Endothelial cell (in vitro differentiated cells): ENCODE measurements around the gene PRKCH. TPM values are rescaled to one million over a fixed set of nuclear protein-coding genes. Genes with fewer than 3 reads are reported as not detected.
A peak's percentile ranks its signal among the peaks of the same experiment; 100 is the strongest.

ENCODE experiments used
- DNase-seq: peaks from one replicate; pipeline ENCODE4 v3.0.0; 2021; ENCODE audit warnings: low spot score
- H3K27ac Mint-ChIP-seq: one replicate; pipeline ENCODE4 v1.8.0; 2021; ENCODE audit warnings: mixed read lengths, inconsistent platforms; ENCODE audit not compliant: unreplicated experiment
- H3K27me3 Mint-ChIP-seq: one replicate; pipeline ENCODE4 v1.8.0; 2021; ENCODE audit warnings: mild to moderate bottlenecking, moderate library complexity, mixed read lengths, inconsistent platforms; ENCODE audit not compliant: unreplicated experiment
- H3K36me3 Mint-ChIP-seq: one replicate; pipeline ENCODE4 v1.8.0; 2021; ENCODE audit warnings: mild to moderate bottlenecking, low read depth, mixed read lengths, inconsistent platforms; ENCODE audit not compliant: unreplicated experiment
- H3K4me1 Mint-ChIP-seq: one replicate; pipeline ENCODE4 v1.8.0; 2021; ENCODE audit warnings: mild to moderate bottlenecking, mixed read lengths, inconsistent platforms; ENCODE audit not compliant: unreplicated experiment
- H3K4me3 Mint-ChIP-seq: one replicate; pipeline ENCODE4 v1.8.0; 2021; ENCODE audit warnings: mild to moderate bottlenecking, mixed read lengths, inconsistent platforms; ENCODE audit not compliant: unreplicated experiment
- H3K9me3 Mint-ChIP-seq: one replicate; pipeline ENCODE4 v1.8.0; 2021; ENCODE audit warnings: mixed read lengths, inconsistent platforms; ENCODE audit not compliant: unreplicated experiment
- total RNA-seq: library from RNA; stranded (reverse); fragmentation: NEBNext Ultra II Directional; extraction: Animal tissue kit (Norgen Biotek cat#: 25700); gene quantifications from one replicate; pipeline ENCODE4 v1.2.1, GENCODE V29; 2021; ENCODE audit not compliant: unreplicated experiment
- TF ChIP-seq, protein P1 (sequence below): fragments of 200-600 bp; sonication (generic); IDR thresholded peaks from one replicate; pipeline ENCODE4 v1.5.0; 2021; ENCODE audit warnings: antibody characterized with exemption; ENCODE audit not compliant: unreplicated experiment

PRKCH gene
- total RNA-seq, 1 donor from 2014 or later = 42.5 TPM

DNA sequence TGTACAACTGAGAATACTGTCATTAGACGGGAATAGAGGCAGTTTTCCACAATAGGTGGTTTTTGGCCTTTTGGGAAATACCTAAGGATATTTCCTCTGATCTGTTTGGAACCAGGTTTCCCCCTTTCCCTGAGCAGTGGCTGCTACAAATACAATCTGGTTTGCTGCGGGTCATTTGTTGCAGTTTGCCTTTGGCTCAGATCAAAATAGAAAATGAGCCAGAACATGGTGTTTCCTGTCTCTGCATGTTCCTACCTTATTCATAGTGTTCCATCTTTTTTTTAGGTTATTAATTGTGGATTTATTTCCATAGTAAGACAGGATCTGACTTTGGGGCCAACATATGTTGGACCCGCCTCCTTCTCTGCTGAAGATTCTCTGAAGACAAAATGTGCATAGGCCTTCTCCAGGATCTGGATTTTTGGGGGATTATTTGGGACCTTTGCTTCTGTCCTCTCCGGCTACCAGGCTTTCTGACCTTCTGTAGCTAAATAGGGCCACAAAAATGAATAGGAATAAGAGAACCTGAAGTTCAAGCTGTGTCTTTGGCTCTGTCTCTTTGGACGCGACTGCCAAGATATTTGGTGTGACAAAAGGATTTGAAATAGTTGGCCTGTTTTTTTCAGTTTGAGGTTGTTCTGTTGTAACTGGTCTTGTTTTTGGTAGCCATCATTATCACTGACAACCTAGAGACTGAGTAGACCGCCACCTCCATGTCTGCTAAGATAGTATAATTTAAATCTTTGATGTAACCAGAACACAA is 146.9 kb downstream of the PRKCH start:
- TF ChIP-seq, protein P1, sequence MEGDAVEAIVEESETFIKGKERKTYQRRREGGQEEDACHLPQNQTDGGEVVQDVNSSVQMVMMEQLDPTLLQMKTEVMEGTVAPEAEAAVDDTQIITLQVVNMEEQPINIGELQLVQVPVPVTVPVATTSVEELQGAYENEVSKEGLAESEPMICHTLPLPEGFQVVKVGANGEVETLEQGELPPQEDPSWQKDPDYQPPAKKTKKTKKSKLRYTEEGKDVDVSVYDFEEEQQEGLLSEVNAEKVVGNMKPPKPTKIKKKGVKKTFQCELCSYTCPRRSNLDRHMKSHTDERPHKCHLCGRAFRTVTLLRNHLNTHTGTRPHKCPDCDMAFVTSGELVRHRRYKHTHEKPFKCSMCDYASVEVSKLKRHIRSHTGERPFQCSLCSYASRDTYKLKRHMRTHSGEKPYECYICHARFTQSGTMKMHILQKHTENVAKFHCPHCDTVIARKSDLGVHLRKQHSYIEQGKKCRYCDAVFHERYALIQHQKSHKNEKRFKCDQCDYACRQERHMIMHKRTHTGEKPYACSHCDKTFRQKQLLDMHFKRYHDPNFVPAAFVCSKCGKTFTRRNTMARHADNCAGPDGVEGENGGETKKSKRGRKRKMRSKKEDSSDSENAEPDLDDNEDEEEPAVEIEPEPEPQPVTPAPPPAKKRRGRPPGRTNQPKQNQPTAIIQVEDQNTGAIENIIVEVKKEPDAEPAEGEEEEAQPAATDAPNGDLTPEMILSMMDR = no peak
- peaks cover 8% of the 10 kb centered on the region for H3K27me3 Mint-ChIP-seq
- peaks cover 4% of the 10 kb centered on the region for H3K36me3 Mint-ChIP-seq
- H3K9me3 Mint-ChIP-seq = no peaks in the 10 kb centered on the region
- no peak for DNase-seq
- H3K4me1 Mint-ChIP-seq = peaks cover 42% of the 10 kb centered on the region
- no peak overlapping the region for H3K4me3 Mint-ChIP-seq
- no peak overlapping the region for H3K27ac Mint-ChIP-seq

DNA sequence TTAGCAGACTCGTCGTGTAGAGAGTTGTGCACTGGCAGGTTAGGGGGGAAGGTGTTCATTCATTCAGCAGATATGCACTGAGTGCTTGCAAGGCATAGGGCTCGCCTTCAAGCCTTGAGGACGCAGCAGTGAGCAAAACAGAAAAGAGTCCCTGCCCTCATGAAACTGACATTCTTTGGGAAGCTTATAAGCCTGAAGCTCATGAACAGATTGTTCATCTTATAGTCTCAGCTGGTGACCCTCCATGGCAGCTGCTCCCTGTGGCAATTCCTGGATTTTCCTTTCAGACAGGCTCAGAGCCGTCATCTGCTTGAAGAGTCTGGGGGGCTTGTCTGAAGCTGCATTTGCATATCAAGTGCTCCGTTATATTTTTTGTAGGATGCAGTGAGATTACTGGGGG is 148.4 kb downstream of the PRKCH start:
- no peak overlapping the region for H3K27ac Mint-ChIP-seq
- H3K27me3 Mint-ChIP-seq = peaks cover 7% of the 10 kb centered on the region
- TF ChIP-seq, protein P1 = no peak
- DNase-seq = no peak
- peaks cover 45% of the 10 kb centered on the region for H3K4me1 Mint-ChIP-seq
- no peaks in the 10 kb centered on the region for H3K9me3 Mint-ChIP-seq
- H3K36me3 Mint-ChIP-seq = peaks cover 4% of the 10 kb centered on the region
- H3K4me3 Mint-ChIP-seq = no peak overlapping the region

DNA sequence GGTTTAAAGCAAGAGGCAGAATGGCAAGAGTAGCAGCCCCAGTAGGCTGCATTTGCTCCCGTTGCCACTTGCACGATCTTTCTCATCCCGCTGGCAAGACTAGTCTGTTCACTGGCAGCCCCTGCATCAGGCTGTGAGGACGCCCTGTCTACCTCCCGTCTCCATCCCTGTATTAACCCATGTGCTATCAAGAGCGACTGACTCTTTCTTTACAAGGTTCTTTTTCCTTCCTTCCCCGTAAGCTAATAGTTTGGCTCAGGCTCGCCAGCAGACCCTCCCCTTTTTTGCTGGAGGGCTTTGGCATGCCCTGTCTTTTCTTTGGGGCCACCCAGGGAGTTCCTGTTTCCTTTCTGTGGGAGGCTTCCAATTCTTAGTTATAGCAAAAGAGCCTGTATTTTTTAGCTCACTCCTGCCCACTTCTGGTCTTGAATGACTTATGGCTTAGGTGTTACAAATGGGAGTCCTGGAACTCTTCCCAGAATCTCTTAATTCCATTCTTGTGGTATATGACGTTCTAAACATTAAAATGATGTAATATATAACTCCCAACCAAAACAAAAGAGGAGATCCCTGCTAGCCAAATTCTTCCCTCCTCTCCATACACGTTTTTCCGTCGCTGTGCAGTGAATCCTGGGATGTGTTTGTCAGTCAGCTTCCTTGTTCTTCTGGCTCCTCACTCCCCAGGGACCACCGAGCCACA is 149.0 kb downstream of the PRKCH start:
- peaks cover 4% of the 10 kb centered on the region for H3K36me3 Mint-ChIP-seq

DNA sequence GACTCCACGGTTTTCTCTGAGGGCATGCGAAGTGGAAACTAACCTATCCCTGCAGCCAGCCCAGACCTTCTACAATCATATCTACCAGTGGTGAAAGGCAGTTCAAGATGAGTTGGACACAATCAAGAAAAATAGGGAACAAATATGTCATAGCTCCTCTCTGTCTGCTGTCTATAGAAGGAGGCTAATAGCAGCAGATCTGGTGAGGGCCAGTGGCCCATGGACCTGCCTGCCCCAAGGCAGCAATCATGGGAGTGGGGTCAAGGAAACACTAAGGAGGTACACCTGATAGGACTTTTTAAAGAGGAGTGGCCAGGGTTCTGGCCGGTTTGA is 149.5 kb downstream of the PRKCH start:
- TF ChIP-seq, protein P1 = no peak
- Mint-ChIP-seq H3K9me3 (no peaks in the 10 kb centered on the region), H3K4me1 (peaks cover 45% of the 10 kb centered on the region), H3K27ac (peak overlapping the region; percentile 42), H3K4me3 (no peak overlapping the region), H3K27me3 (peaks cover 7% of the 10 kb centered on the region), H3K36me3 (peaks cover 4% of the 10 kb centered on the region)
- DNase-seq = no peak

More for the DNA sequence above, 149.0 kb downstream of the PRKCH start:
- H3K9me3 Mint-ChIP-seq = no peaks in the 10 kb centered on the region
- H3K4me1 Mint-ChIP-seq = peaks cover 45% of the 10 kb centered on the region
- H3K27me3 Mint-ChIP-seq = peaks cover 7% of the 10 kb centered on the region
- DNase-seq = no peak
- no peak overlapping the region for H3K27ac Mint-ChIP-seq
- TF ChIP-seq, protein P1 = no peak
- H3K4me3 Mint-ChIP-seq = peak overlapping the region; percentile 6

DNA sequence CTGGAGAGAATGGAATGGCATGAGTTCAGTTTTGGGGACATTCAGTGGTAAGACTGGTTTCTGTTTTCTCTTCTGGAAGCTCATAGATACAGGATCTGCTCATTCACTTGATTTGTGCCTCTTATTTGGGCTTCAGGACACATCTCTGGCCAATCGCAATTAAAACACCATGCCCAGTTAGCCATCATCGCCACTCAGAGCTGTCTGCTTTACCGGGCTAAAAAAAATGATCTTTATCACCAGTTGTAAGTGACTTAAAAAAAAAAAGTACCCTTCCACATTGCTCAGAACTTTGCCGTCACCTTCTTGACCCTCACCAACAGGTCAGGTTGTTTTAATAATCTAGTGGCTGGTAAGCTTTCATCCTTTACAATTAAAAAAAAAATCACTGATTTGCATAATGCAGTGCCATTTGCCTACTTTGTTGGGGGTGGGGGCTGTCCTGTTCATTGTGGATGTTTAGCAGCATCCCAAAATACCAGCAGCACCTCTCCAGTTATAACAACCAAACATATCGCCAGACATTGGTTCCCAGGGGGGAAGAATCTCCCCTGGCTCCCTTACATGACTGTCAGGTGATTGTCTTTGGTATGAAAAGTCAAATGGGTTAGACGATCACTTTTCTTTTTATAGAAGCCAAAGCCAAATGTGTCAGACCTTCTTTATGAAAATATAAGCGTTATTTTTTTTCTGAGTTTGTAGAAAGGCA is 150.1 kb downstream of the PRKCH start:
- peaks cover 50% of the 10 kb centered on the region for H3K4me1 Mint-ChIP-seq
- no peak overlapping the region for H3K4me3 Mint-ChIP-seq
- TF ChIP-seq, protein P1 = no peak
- peaks cover 7% of the 10 kb centered on the region for H3K27me3 Mint-ChIP-seq
- DNase-seq = no peak
- no peaks in the 10 kb centered on the region for H3K9me3 Mint-ChIP-seq
- peaks cover 4% of the 10 kb centered on the region for H3K36me3 Mint-ChIP-seq
- H3K27ac Mint-ChIP-seq = peak overlapping the region; percentile 30
